ENCODE measurements around the gene TRIM32.
"Not testable (repeated sequence)": the region's sequence is repeated elsewhere in the genome, so short reads cannot be mapped to it uniquely, and the experiment has no call there.

Gene TRIM32

GRCh38 chr9:116662646-116663310, 24.3 kb upstream of the TRIM32 start:
- Mint-ChIP-seq H3K36me3 (ENCODE audit: low read depth) (no peaks in the 10 kb centered on the region), H3K4me3 (no peak overlapping the region), H3K4me1 (ENCODE audit: low read depth) (peaks cover 3% of the 10 kb centered on the region), H3K27ac (no peak overlapping the region), H3K9me3 (no peaks in the 10 kb centered on the region), H3K27me3 (no peaks in the 10 kb centered on the region)
- no peak for DNase-seq

GRCh38 chr9:116663581-116663980, 23.5 kb upstream of the TRIM32 start:
- Mint-ChIP-seq H3K9me3 (no peaks in the 10 kb centered on the region), H3K4me3 (no peak overlapping the region), H3K27me3 (no peaks in the 10 kb centered on the region), H3K4me1 (ENCODE audit: low read depth) (peaks cover 3% of the 10 kb centered on the region), H3K27ac (no peak overlapping the region), H3K36me3 (ENCODE audit: low read depth) (no peaks in the 10 kb centered on the region)
- DNase-seq, result no peak

- Mint-ChIP-seq H3K9me3 (peaks cover 9% of the 10 kb centered on the region), H3K4me1 (ENCODE audit: low read depth) (peaks cover 3% of the 10 kb centered on the region), H3K27me3 (no peaks in the 10 kb centered on the region), H3K4me3 (no peak overlapping the region), H3K27ac (no peak overlapping the region), H3K36me3 (ENCODE audit: low read depth) (peaks cover 6% of the 10 kb centered on the region)
- DNase-seq, result no peak
Observed at GRCh38 chr9:116668970-116669695, 18.0 kb upstream of the TRIM32 start.

- Mint-ChIP-seq H3K4me3 (no peak overlapping the region), H3K27ac (no peak overlapping the region), H3K27me3 (no peaks in the 10 kb centered on the region), H3K4me1 (ENCODE audit: low read depth) (no peaks in the 10 kb centered on the region), H3K36me3 (ENCODE audit: low read depth) (peaks cover 13% of the 10 kb centered on the region), H3K9me3 (peaks cover 11% of the 10 kb centered on the region)
- DNase-seq, result no peak
Observed at GRCh38 chr9:116671605-116672004, 15.5 kb upstream of the TRIM32 start.

GRCh38 chr9:116673375-116673774, 13.7 kb upstream of the TRIM32 start:
- Mint-ChIP-seq H3K4me1 (ENCODE audit: low read depth) (no peaks in the 10 kb centered on the region), H3K9me3 (peaks cover 11% of the 10 kb centered on the region), H3K27ac (no peak overlapping the region), H3K4me3 (no peak overlapping the region), H3K36me3 (ENCODE audit: low read depth) (peaks cover 13% of the 10 kb centered on the region), H3K27me3 (no peaks in the 10 kb centered on the region)
- DNase-seq, result no peak

- H3K27ac Mint-ChIP-seq, result no peak overlapping the region
- H3K27me3 Mint-ChIP-seq, result no peaks in the 10 kb centered on the region
- H3K4me3 Mint-ChIP-seq, result no peak overlapping the region
- no peak for DNase-seq
- H3K36me3 Mint-ChIP-seq (ENCODE audit: low read depth), result peaks cover 13% of the 10 kb centered on the region
- H3K9me3 Mint-ChIP-seq, result peaks cover 11% of the 10 kb centered on the region
- H3K4me1 Mint-ChIP-seq (ENCODE audit: low read depth), result no peaks in the 10 kb centered on the region
Observed at GRCh38 chr9:116674210-116674980, 12.7 kb upstream of the TRIM32 start.

- Mint-ChIP-seq H3K36me3 (ENCODE audit: low read depth) (peaks cover 11% of the 10 kb centered on the region), H3K4me3 (no peak overlapping the region), H3K27me3 (no peaks in the 10 kb centered on the region), H3K9me3 (peaks cover 2% of the 10 kb centered on the region), H3K27ac (no peak overlapping the region), H3K4me1 (ENCODE audit: low read depth) (peaks cover 32% of the 10 kb centered on the region)
- no peak for DNase-seq
Observed at GRCh38 chr9:116683535-116683934, 3.6 kb upstream of the TRIM32 start.

GRCh38 chr9:116685166-116685565, 1.9 kb upstream of the TRIM32 start:
- Mint-ChIP-seq H3K9me3 (peaks cover 2% of the 10 kb centered on the region), H3K27ac (no peak overlapping the region), H3K36me3 (ENCODE audit: low read depth) (peaks cover 11% of the 10 kb centered on the region), H3K4me1 (ENCODE audit: low read depth) (peaks cover 48% of the 10 kb centered on the region), H3K27me3 (no peaks in the 10 kb centered on the region), H3K4me3 (no peak overlapping the region)
- DNase-seq, result no peak

- Mint-ChIP-seq H3K27ac (peak overlapping the region; percentile 78), H3K9me3 (peaks cover 2% of the 10 kb centered on the region), H3K36me3 (ENCODE audit: low read depth) (peaks cover 14% of the 10 kb centered on the region), H3K27me3 (no peaks in the 10 kb centered on the region), H3K4me1 (ENCODE audit: low read depth) (peaks cover 55% of the 10 kb centered on the region), H3K4me3 (peak overlapping the region; percentile 88)
- no peak for DNase-seq
Observed at GRCh38 chr9:116686135-116686534, 970 bp upstream of the TRIM32 start.

GRCh38 chr9:116686693-116687073, 422 bp upstream of the TRIM32 start:
- peak overlapping the region; percentile 88 for H3K4me3 Mint-ChIP-seq
- H3K4me1 Mint-ChIP-seq (ENCODE audit: low read depth), result peaks cover 60% of the 10 kb centered on the region
- peaks cover 14% of the 10 kb centered on the region for H3K36me3 Mint-ChIP-seq (ENCODE audit: low read depth)
- no peaks in the 10 kb centered on the region for H3K27me3 Mint-ChIP-seq
- DNase-seq, result no peak
- H3K27ac Mint-ChIP-seq, result peak overlapping the region; percentile 78
- H3K9me3 Mint-ChIP-seq, result peaks cover 2% of the 10 kb centered on the region

- H3K27ac Mint-ChIP-seq, result peak overlapping the region; percentile 78
- peak overlapping the region; percentile 88 for H3K4me3 Mint-ChIP-seq
- peaks cover 69% of the 10 kb centered on the region for H3K4me1 Mint-ChIP-seq (ENCODE audit: low read depth)
- DNase-seq, result no peak
- H3K9me3 Mint-ChIP-seq, result peaks cover 2% of the 10 kb centered on the region
- no peaks in the 10 kb centered on the region for H3K27me3 Mint-ChIP-seq
- H3K36me3 Mint-ChIP-seq (ENCODE audit: low read depth), result peaks cover 16% of the 10 kb centered on the region
Observed at GRCh38 chr9:116687754-116688135, 640 bp downstream of the TRIM32 start.

GRCh38 chr9:116688806-116689485, 1.8 kb downstream of the TRIM32 start:
- Mint-ChIP-seq H3K27ac (no peak overlapping the region), H3K36me3 (ENCODE audit: low read depth) (peaks cover 24% of the 10 kb centered on the region), H3K4me3 (peak overlapping the region; percentile 88), H3K9me3 (no peaks in the 10 kb centered on the region), H3K27me3 (no peaks in the 10 kb centered on the region), H3K4me1 (ENCODE audit: low read depth) (peaks cover 78% of the 10 kb centered on the region)
- no peak for DNase-seq

GRCh38 chr9:116689486-116690032, 2.5 kb downstream of the TRIM32 start:
- Mint-ChIP-seq H3K4me3 (peak overlapping the region; percentile 28), H3K4me1 (ENCODE audit: low read depth) (peaks cover 80% of the 10 kb centered on the region), H3K36me3 (ENCODE audit: low read depth) (peaks cover 24% of the 10 kb centered on the region), H3K9me3 (no peaks in the 10 kb centered on the region), H3K27me3 (no peaks in the 10 kb centered on the region), H3K27ac (no peak overlapping the region)
- DNase-seq, result no peak

- not testable (repeated sequence) for H3K27ac Mint-ChIP-seq
Observed at GRCh38 chr9:116690805-116691204, 3.7 kb downstream of the TRIM32 start.

More at GRCh38 chr9:116690805-116691204, 3.7 kb downstream of the TRIM32 start:
- not testable (repeated sequence) for DNase-seq, H3K27me3 Mint-ChIP-seq, H3K9me3 Mint-ChIP-seq, H3K4me3 Mint-ChIP-seq
- H3K36me3 Mint-ChIP-seq (ENCODE audit: low read depth), result peaks cover 35% of the 10 kb centered on the region
- peaks cover 80% of the 10 kb centered on the region for H3K4me1 Mint-ChIP-seq (ENCODE audit: low read depth)
